DMS53 treated with DMSO at 0.1 percent for 48 hours (cell line): Measurements from ENCODE around the gene RERE.

Source experiments
- DNase-seq: peaks from one replicate; lab custom pipeline; 2025; ENCODE audit not compliant: unreplicated experiment; lab: John Stamatoyannopoulos, UW

The RERE gene

DNA sequence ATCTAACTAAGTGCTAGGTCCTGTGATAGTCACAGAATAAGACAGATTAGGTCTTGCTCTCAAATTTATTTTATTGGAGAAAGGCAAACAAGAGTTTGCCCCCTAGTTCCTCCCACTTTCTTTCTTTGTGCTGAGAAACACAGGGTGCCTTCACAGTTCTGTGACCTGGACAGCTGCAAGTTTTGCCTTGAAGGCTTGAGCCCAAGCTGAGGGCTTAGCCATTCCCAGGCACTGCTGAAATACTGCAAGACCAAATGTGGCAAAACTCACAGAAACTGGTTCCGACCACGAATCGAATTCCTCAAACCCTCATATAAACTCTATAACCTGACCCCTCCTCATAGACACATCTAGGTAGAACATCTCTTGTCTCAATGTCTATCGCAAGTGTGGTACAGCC, 227.9 kb downstream of the RERE start:
- DNase-seq: no peak

- DNase-seq: no peak
Observed at GRCh38 chr1:8587784-8588183, 229.7 kb downstream of the RERE start.

DNA sequence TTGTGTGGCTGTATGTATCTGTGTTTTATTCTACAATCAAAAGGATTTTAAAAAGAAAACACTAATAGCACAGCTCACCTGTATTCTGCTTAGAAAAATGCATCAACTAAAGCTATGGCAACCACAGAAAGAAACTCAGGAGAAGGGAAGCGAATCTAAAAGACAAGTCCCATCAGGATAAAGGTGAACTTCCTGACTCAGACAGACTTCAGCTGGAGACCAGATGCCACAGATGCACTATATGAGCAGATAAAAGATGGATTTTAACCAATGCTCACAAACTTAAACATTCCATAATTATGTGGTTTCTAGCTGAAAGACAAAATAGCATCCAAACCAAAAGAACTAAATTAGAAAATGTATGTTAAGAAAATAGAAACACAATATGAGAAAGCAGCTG, 231.0 kb downstream of the RERE start:
- DNase-seq: no peak

GRCh38 chr1:8584316-8584715, 233.1 kb downstream of the RERE start:
- no peak for DNase-seq

GRCh38 chr1:8583031-8583430, 234.4 kb downstream of the RERE start:
- no peak for DNase-seq

GRCh38 chr1:8580566-8580965, 236.9 kb downstream of the RERE start:
- DNase-seq: no peak

DNA sequence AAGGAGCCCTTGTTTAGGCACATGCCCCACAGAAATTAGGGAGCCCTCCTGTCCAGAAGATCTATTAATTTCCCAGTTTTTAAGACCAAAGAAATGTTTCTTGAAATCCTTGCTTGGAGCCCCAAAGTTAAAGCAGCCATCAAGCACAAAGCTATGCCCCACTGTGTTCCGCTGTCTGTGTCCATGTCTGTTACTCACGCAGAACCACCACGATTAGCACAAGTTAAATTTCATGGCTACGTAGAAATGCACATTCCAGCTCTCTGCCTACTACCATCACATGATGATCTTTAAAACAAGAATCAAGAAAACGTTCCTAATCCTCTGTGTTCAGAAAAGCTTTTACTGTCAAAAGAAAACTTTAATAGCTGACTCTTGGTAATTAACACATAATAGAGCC, 238.5 kb downstream of the RERE start:
- no peak for DNase-seq

DNA sequence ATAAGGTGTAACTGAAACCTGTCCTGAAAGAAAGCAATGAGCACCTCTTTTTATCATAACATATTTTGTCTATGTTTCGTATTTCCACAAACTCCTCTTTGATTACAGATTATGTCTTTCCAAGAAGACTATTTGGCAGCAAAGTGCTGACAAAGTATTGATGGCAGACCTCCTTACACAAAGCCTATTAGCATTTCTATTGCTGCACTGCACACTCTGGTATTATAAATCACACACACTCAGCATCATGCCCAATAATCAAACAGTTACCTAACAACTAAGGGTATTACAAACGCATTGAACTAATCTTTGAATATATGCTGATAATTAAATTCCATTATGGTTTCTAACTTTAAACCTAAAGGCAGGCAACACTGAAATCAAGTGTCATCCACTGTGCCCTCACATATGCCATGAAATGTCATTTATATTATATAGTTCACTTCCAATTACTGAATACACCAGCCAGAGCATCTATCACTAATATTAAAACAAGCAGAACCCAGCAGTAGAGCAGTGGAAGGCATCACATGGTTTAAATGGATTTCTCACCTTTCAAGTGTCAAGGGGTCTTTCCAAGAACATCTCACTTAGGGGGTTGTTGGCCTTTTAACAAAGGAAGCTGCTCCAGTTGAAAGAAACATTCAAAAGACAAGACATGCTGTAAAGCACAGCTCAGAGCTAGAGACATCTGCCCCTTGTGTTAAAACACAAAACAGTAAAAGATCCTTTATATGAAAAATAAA, 239.1 kb downstream of the RERE start:
- no peak for DNase-seq

GRCh38 chr1:8574985-8575384, 242.5 kb downstream of the RERE start:
- DNase-seq: no peak

- no peak for DNase-seq
Observed at GRCh38 chr1:8572106-8572505, 245.3 kb downstream of the RERE start.

DNA sequence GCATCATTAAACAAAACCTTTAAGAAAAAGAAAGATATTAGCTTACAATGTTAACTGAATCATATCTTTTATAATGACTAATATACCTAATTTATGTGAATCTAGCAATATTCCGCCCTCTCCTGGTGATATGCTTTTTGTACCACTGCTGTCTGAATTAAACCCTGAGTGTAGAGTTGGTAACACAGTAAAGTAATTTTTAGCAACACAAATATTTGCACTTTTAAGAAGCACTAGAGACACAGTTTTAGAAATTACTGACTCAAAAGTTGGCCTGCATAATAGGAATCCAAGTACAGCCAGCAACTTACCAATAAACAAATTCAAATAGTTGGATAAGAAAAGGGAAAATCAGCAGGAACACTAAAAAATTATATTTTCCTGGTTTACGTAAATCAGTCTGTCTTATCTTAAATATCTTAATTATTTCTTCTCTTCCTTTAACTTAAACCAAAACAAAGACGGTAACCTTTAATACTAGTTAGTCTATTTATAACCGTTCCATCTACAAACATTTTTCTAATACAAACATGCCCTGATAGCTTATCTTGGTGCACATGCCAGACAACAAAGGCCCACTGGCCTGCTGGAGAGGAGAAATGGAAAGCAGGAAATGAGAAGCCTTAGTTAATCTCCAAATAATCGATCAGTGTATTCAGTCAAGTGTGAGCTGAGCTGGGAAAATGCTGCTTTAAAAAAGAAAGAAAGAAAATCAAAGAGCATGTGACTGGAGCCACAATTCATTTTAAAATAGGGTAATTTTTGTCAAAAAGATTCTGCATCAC, 246.0 kb downstream of the RERE start:
- no peak for DNase-seq

- DNase-seq: no peak
Observed at GRCh38 chr1:8570465-8570864, 247.0 kb downstream of the RERE start.

DNA sequence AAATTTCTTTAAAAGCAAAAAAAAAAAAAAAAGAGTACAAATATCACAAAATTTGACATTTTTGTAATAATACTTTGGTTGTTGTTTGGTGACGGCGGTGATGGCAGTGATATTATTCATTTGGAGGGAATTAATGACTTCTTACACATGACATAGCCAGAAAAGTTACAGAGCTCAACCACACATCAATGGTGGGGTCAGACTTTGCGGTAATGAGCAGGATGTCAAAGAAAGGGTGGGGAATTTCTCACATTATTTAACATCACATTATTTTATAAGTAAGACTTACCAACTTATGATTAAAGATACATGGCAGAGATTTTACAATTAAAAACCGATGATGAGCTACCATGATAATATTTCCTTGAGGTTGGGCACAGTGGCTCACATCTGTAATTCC, 248.2 kb downstream of the RERE start:
- DNase-seq: no peak

- DNase-seq: no peak
Observed at GRCh38 chr1:8568837-8569236, 248.6 kb downstream of the RERE start.

GRCh38 chr1:8567146-8567545, 250.3 kb downstream of the RERE start:
- DNase-seq: peak; percentile 19

DNA sequence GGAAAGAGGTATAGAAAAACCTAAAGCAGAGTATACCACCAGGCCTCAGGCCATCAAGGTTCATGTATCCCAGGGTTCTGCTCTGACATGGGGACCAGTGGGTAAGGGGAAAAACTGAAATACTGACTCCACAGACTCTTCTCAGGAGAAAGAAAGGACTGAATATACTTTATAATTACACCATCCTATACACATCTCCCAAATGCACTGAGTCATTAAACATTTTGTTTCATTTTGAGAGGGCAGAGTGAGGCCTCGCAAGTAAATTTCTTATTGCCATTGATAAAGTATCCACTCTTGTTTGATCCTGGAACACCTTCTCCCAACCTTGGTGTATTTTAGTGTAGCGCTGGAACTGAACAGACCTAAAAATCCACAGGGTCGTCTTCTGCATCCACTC, 251.6 kb downstream of the RERE start:
- no peak for DNase-seq

DNA sequence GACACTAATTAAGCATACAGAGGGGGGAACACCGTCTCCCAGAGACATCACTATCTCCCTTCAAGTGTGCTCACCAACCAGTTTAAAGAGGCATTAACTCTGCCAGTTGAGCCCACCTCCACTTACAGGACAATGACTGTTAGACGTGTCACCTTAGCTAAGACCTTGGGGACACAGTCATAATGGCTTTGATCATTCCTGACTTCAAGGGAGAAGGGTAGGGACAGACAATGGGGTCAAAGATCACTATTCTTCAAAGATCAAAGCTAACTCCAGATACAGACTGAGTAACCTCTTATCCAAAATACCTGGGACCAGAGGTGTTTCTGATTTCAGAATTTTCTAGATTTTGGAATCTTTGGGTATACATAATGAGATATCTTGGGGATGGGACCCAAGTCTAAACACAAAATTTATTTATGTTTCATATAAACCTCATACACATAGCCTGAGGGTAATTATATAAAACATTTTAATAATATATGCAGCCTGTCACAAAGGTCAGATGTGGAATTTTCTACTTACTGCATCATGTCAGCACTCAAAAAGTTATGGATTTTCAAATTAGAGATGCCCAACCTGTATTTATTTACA, 253.4 kb downstream of the RERE start:
- DNase-seq: no peak

- no peak for DNase-seq
Observed at GRCh38 chr1:8562881-8563865, 254.3 kb downstream of the RERE start.

GRCh38 chr1:8562222-8562621, 255.2 kb downstream of the RERE start:
- no peak for DNase-seq

DNA sequence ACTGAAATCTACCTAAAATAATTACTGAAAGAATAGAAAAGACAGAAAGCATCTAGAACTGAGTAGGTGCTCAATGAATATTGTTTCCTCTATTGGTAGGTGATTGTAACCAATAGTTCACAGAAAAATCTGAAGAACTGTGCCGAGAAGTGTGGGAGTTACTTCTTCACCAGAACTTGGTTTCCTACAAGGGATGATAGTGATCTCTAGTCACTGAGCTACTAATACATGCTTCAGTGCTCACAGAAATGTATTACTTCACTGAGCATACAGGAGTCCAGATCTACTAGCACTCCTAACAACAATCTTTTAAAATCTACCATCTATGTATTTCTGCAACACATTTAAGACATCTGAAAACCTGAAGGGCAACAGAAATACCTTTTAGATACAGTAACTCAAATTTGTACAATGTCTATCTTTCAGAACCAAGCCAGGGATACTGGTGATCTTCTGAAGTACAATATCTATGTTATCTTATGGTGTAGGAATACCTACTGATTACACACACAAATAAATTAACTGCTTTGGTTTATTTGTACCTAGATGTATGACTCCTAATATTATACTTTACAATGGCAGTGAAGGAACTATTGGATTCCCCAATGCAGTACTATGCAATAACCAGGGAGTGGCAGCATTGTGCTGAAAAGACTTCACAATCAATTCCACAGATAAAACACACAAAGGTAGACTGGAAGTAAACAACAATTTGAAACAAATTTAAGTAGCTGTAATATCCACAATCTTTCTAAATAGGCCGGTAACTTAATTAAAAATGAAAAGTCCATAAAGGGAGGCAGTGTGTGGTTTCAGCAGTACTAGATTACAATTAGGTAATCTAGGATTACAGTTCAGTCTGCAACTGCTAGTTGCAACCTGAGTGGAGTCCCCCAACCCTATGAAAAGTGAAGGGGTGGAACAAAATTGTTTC, 256.6 kb downstream of the RERE start:
- peak; percentile 61 for DNase-seq
